Measurements from ENCODE around the gene ADGRB2.

The ADGRB2 gene

DNA sequence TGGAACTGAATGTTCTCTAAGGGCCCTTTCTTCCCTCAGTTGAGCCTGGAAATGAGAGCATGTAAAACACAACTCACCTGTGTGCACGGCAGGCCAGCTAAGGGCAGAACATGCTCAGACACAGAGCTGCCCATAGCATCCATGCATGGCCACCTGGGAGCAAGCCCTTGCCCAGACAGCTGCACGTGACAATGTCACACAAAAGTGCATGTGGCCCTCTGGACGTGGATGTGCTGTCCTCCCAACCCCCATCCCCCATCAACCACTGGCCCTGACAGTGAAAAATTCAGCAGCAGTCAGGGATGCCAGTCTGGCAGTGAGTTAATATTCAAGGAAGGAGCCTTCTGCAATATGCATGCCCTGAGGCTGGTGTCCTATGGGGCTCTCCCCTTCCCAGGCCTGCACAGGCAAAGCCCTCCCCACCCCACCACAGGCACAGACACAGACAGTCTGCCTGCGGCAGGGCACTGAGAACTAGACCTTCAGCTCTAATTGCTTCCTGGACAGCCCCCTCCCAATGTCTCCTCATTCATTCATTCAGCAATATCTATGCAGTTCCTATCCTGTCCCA is 45.7 kb downstream of the ADGRB2 start:
- Histone ChIP-seq H3K9me3 (ENCODE audit: insufficient read depth, low read depth, low read length) (no peaks in the 10 kb centered on the region), H3K4me3 (ENCODE audit: low read depth, low read length) (no peak overlapping the region), H3K4ac (ENCODE audit: low read depth, low read length) (no peak overlapping the region), H3K23ac (ENCODE audit: low read length) (no peak overlapping the region), H4K91ac (ENCODE audit: low read depth, low read length) (no peak overlapping the region), H3K27me3 (ENCODE audit: insufficient read depth, low read length) (no peaks in the 10 kb centered on the region), H3K4me1 (ENCODE audit: control insufficient read depth in 1 of 2, insufficient read depth in 2 of 2, low read length in 2 of 2) (peaks cover 11 to 15% of the 10 kb centered on the region in 2 experiments), H2AK5ac (ENCODE audit: low read length) (no peak overlapping the region), H3K14ac (ENCODE audit: low read length) (no peak overlapping the region), H2BK12ac (ENCODE audit: low read length) (no peak overlapping the region), H4K12ac (ENCODE audit: low read depth, low read length) (no peak overlapping the region), H3K18ac (ENCODE audit: low read length) (no peak overlapping the region), H3K4me2 (ENCODE audit: low read length) (no peak overlapping the region), H3K36me3 (ENCODE audit: control insufficient read depth in 1 of 2, insufficient read depth in 2 of 2, low read length in 2 of 2) (no peaks in the 10 kb centered on the region), H3K9ac (ENCODE audit: low read length) (no peak overlapping the region), H3K27ac (ENCODE audit: low read depth, low read length) (no peak overlapping the region), H4K8ac (ENCODE audit: low read depth, low read length) (no peak overlapping the region), H2AFZ (ENCODE audit: insufficient read depth, low read length, poor library complexity) (no peak overlapping the region), H3K79me2 (ENCODE audit: control insufficient read depth, insufficient read depth, low read length, poor library complexity) (peaks cover 2% of the 10 kb centered on the region), H2BK120ac (ENCODE audit: insufficient read depth, low read length, poor library complexity) (no peak overlapping the region), H2BK5ac (ENCODE audit: low read depth, low read length, poor library complexity) (no peak overlapping the region), H3K79me1 (ENCODE audit: low read length) (peaks cover 12% of the 10 kb centered on the region)
- no CpG with 5 or more reads among the region's 4 CpGs for WGBS (ENCODE audit: extremely low coverage, insufficient coverage, insufficient read length)
- no peak for DNase-seq

DNA sequence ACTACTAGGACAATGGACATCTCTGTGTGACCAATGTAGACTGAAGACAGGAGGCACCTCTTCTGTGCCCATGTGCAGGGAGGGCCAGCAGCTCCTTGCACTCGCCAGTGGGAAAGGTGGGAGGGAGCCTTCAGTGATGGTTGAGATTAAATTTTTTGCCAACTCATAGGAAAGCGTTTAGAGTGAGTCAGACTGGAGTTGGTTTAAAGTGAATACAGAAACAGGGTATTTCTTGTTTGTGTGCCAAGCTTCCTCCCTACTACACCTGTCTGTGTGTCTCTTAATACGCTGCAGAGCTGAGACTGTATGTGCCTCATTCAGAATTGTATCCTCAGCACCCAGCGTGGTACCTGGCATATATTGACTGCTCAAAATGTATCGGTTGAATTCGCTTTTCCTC is 46.8 kb downstream of the ADGRB2 start:
- Histone ChIP-seq H3K9me3 (ENCODE audit: insufficient read depth, low read depth, low read length) (no peaks in the 10 kb centered on the region), H2AK5ac (ENCODE audit: low read length) (no peak overlapping the region), H3K4me2 (ENCODE audit: low read length) (no peak overlapping the region), H4K91ac (ENCODE audit: low read depth, low read length) (no peak overlapping the region), H4K12ac (ENCODE audit: low read depth, low read length) (no peak overlapping the region), H3K79me1 (ENCODE audit: low read length) (peaks cover 13% of the 10 kb centered on the region), H2BK120ac (ENCODE audit: insufficient read depth, low read length, poor library complexity) (no peak overlapping the region), H3K4me3 (ENCODE audit: low read depth, low read length) (no peak overlapping the region), H3K23ac (ENCODE audit: low read length) (no peak overlapping the region), H3K4ac (ENCODE audit: low read depth, low read length) (no peak overlapping the region), H3K14ac (ENCODE audit: low read length) (no peak overlapping the region), H4K8ac (ENCODE audit: low read depth, low read length) (no peak overlapping the region), H3K27ac (ENCODE audit: low read depth, low read length) (no peak overlapping the region), H3K18ac (ENCODE audit: low read length) (no peak overlapping the region), H3K36me3 (ENCODE audit: control insufficient read depth in 1 of 2, insufficient read depth in 2 of 2, low read length in 2 of 2) (no peaks in the 10 kb centered on the region), H3K4me1 (ENCODE audit: control insufficient read depth in 1 of 2, insufficient read depth in 2 of 2, low read length in 2 of 2) (peaks cover 13 to 19% of the 10 kb centered on the region in 2 experiments), H3K27me3 (ENCODE audit: insufficient read depth, low read length) (no peaks in the 10 kb centered on the region), H2AFZ (ENCODE audit: insufficient read depth, low read length, poor library complexity) (no peak overlapping the region), H3K79me2 (ENCODE audit: control insufficient read depth, insufficient read depth, low read length, poor library complexity) (peaks cover 2% of the 10 kb centered on the region), H3K9ac (ENCODE audit: low read length) (no peak overlapping the region), H2BK5ac (ENCODE audit: low read depth, low read length, poor library complexity) (no peak overlapping the region), H2BK12ac (ENCODE audit: low read length) (no peak overlapping the region)
- peak in 1 of 2 donors; percentile 49 for DNase-seq
- WGBS (ENCODE audit: extremely low coverage, insufficient coverage, insufficient read length): no CpG with 5 or more reads among the region's 6 CpGs

DNA sequence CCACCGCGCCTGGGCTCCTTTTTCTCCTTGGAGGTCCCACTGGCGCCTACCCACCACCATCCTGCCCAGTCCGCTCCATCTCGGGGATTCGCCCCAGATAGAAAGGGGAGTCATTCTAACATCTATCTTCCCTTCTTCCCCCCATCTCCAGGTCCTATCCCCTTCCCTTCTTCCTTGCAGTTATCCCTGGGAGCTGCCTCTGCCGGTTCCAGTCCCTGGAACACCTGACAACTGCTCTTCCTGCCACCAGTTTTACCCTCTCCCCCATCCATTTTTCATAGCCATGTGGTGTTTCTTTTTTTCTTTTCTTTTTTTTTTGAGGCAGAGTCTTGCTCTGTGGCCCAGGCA is 48.3 kb downstream of the ADGRB2 start:
- Histone ChIP-seq H3K4ac (ENCODE audit: low read depth, low read length) (no peak overlapping the region), H3K4me3 (ENCODE audit: low read depth, low read length) (peak overlapping the region; percentile 19), H3K4me1 (ENCODE audit: control insufficient read depth in 1 of 2, insufficient read depth in 2 of 2, low read length in 2 of 2) (peaks cover 15 to 25% of the 10 kb centered on the region in 2 experiments), H2AK5ac (ENCODE audit: low read length) (no peak overlapping the region), H4K12ac (ENCODE audit: low read depth, low read length) (no peak overlapping the region), H4K91ac (ENCODE audit: low read depth, low read length) (no peak overlapping the region), H3K18ac (ENCODE audit: low read length) (no peak overlapping the region), H4K8ac (ENCODE audit: low read depth, low read length) (no peak overlapping the region), H3K79me1 (ENCODE audit: low read length) (peaks cover 13% of the 10 kb centered on the region), H3K27ac (ENCODE audit: low read depth, low read length) (no peak overlapping the region), H3K4me2 (ENCODE audit: low read length) (peak overlapping the region; percentile 79), H3K9ac (ENCODE audit: low read length) (no peak overlapping the region), H3K14ac (ENCODE audit: low read length) (no peak overlapping the region), H2BK120ac (ENCODE audit: insufficient read depth, low read length, poor library complexity) (no peak overlapping the region), H3K79me2 (ENCODE audit: control insufficient read depth, insufficient read depth, low read length, poor library complexity) (peaks cover 2% of the 10 kb centered on the region), H3K9me3 (ENCODE audit: insufficient read depth, low read depth, low read length) (no peaks in the 10 kb centered on the region), H2BK5ac (ENCODE audit: low read depth, low read length, poor library complexity) (no peak overlapping the region), H2AFZ (ENCODE audit: insufficient read depth, low read length, poor library complexity) (no peak overlapping the region), H3K36me3 (ENCODE audit: control insufficient read depth in 1 of 2, insufficient read depth in 2 of 2, low read length in 2 of 2) (no peaks in the 10 kb centered on the region), H3K27me3 (ENCODE audit: insufficient read depth, low read length) (no peaks in the 10 kb centered on the region), H3K23ac (ENCODE audit: low read length) (no peak overlapping the region), H2BK12ac (ENCODE audit: low read length) (no peak overlapping the region)
- peak in 1 of 2 donors; percentile 14 for DNase-seq
- no CpG with 5 or more reads among the region's 7 CpGs for WGBS (ENCODE audit: extremely low coverage, insufficient coverage, insufficient read length)

DNA sequence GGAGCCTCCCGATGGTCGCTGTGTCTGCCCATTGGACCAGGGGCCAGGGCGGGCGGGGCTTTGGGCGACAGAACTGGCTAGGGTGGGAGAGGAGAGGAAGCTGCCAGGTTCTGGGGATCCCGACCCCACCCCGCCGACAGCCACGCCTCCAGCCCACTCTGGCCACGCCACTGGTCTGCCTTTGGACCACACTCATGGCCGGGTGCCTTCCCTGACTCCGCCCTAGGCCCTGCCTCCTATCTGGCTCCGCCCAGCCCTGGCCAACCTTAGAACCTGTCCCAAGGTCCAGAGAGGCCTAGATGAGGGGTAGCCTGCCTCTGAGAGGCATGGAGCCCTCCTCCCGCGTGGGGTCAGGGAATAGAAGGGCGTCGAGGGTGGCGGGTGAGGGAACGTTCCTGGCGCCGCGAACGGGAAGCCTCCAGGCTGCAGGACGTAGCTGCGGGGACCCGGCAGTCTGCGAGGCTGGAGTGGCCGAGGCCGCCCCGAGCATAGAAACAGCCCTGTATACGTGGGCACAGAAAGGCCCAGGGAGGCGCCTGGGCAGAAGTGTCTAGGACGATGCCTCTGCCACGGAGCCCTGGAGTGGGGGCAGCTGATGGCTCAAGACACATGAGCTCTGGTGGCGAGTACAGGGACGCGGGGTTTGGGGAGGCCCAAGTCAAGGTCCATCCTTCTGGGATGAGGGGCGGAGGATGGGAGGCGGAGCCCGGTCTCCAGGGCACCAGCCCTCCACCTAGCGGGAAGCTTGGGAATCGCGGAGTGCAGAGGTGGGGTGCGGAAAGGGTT is 48.9 kb downstream of the ADGRB2 start:
- Histone ChIP-seq H4K12ac (ENCODE audit: low read depth, low read length) (peak overlapping the region; percentile 7), H3K27me3 (ENCODE audit: insufficient read depth, low read length) (no peaks in the 10 kb centered on the region), H3K27ac (ENCODE audit: low read depth, low read length) (peak overlapping the region; percentile 71), H3K23ac (ENCODE audit: low read length) (no peak overlapping the region), H4K8ac (ENCODE audit: low read depth, low read length) (peak overlapping the region; percentile 81), H2BK5ac (ENCODE audit: low read depth, low read length, poor library complexity) (peak overlapping the region; percentile 23), H3K79me1 (ENCODE audit: low read length) (peaks cover 13% of the 10 kb centered on the region), H3K18ac (ENCODE audit: low read length) (peak overlapping the region; percentile 44), H3K4me2 (ENCODE audit: low read length) (peak overlapping the region; percentile 79), H4K91ac (ENCODE audit: low read depth, low read length) (peak overlapping the region; percentile 44), H3K9me3 (ENCODE audit: insufficient read depth, low read depth, low read length) (no peaks in the 10 kb centered on the region), H3K79me2 (ENCODE audit: control insufficient read depth, insufficient read depth, low read length, poor library complexity) (peaks cover 2% of the 10 kb centered on the region), H2AK5ac (ENCODE audit: low read length) (no peak overlapping the region), H3K4me1 (ENCODE audit: control insufficient read depth in 1 of 2, insufficient read depth in 2 of 2, low read length in 2 of 2) (peaks cover 15 to 25% of the 10 kb centered on the region in 2 experiments), H3K36me3 (ENCODE audit: control insufficient read depth in 1 of 2, insufficient read depth in 2 of 2, low read length in 2 of 2) (no peaks in the 10 kb centered on the region), H3K4ac (ENCODE audit: low read depth, low read length) (no peak overlapping the region), H3K14ac (ENCODE audit: low read length) (peak overlapping the region; percentile 38), H2BK12ac (ENCODE audit: low read length) (peak overlapping the region; percentile 7), H3K4me3 (ENCODE audit: low read depth, low read length) (peak overlapping the region; percentile 61), H3K9ac (ENCODE audit: low read length) (no peak overlapping the region), H2AFZ (ENCODE audit: insufficient read depth, low read length, poor library complexity) (peak overlapping the region; percentile 27), H2BK120ac (ENCODE audit: insufficient read depth, low read length, poor library complexity) (peak overlapping the region; percentile 24)
- peak; percentile 86 for DNase-seq
- no CpG with 5 or more reads among the region's 44 CpGs for WGBS (ENCODE audit: extremely low coverage, insufficient coverage, insufficient read length)
